ENCODE measurements around the gene LIM2.
"Not testable (repeated sequence)": the region's sequence is repeated elsewhere in the genome, so short reads cannot be mapped to it uniquely, and the experiment has no call there.

Gene LIM2

GRCh38 chr19:51387924-51388389 lies at the start of gene LIM2:
Gene LIM2 (minus strand): TSS chr19:51387974. CDS start chr19:51387443, 531 bp downstream.
- no peak for DNase-seq (ENCODE audit: low read depth in 2 of 2)

DNA sequence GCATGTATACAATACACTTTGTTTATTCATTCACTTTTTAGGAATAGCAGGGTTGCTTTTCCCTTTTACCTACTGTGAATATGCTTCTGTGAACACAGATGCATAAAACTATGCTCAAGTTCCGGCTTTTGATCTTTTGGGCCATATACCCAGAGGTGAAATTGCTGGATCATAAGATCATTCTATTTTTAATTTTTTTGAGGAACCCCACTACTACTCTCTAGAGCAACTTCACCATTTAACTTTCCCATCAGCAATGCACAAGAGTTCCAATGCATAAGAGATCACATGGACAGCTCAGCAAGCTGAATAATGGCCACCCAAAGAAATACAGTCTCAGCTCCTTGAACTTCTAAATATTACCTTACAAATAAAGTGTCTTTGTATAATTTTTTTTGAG lies 46.7 kb upstream of the LIM2 start:
- DNase-seq (ENCODE audit: low read depth in 2 of 2) = no peak

GRCh38 chr19:51433043-51433442 lies 45.3 kb upstream of the LIM2 start:
- no peak for DNase-seq (ENCODE audit: low read depth in 2 of 2)

- no peak for DNase-seq (ENCODE audit: low read depth in 2 of 2)
Measured at GRCh38 chr19:51431124-51431523, 43.4 kb upstream of the LIM2 start.

- no peak for DNase-seq (ENCODE audit: low read depth in 2 of 2)
Measured at GRCh38 chr19:51430221-51430620, 42.4 kb upstream of the LIM2 start.

DNA sequence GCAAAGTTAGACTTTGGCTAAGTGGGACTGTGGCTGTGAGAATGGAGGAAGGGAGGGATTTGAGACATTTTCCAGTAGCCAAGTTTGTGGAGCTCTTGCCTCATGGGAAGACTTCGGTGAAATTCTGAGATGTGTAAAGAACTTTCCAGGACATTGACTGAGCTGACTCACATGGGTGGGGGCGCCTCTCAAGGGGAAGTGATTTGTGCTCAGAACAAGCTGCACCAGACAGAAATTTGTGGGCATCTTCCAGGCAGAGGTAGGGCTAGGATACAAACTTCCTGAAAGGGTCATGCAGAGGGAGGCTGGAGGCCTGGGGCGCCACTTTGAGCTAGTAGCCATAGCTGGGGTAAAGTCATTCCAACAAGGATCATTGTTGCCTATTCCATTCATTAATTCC lies 39.4 kb upstream of the LIM2 start:
- DNase-seq (ENCODE audit: low read depth in 2 of 2) = no peak

DNA sequence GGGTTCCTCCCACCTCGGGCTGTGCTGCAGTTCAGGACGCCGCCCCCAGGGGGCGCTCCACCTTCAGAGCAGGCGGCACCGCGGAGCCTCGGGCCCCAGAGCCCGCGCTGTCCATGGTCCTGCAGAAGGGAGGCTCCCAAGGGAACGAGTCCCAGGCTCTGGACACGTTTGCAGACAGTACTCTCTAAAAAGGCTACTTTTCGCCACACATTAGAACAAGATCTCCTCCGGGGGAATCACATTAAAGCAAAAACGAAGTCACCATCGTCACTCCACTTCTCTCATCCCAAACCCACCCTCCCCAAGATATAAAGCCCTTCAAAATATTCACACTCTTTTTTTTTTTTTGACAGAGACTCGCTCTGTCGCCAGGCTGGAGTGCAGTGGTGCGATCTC lies 34.3 kb upstream of the LIM2 start:
- peak; percentile 68 to 72 for DNase-seq (ENCODE audit: low read depth in 2 of 2)

DNA sequence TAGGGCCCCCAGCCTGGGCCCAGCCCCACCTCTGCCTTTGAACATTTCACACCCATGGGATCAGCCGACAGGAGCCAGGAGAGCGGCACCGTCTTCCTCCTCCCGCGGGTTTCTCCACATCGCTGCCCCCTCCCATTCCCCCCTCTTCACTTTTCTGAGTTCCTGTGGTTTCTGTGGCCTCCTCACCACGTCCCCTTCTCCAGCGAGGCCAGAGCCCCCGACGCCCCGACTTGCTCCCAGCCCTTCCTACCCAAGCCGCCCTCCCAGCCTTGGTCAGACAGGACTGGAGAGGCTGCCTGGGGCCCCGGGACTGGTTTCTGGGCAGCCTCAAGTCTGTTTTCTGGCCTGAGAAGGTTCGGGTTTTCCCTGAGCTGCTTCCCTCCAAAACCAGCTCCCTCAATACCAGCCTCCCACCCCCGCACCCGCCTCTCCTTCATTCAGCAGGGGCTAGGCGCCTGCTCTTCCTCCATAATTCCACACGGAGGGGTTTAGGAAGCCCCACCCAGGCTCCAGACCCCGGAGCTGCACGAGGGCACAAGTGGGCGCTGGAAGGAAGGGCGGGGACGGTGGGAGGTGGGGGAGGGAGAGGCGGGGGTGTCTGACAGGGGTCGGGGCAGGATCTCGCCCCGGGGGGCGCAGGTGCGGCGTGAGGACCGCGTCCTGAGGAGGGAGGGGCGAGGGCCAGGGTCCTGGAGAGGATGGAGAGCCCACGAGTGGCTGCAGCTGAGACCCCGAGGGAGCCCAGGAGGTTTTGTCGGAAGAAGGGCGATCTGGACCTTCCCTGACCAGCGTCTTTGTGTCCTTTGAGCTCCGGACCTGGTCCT lies 33.7 kb upstream of the LIM2 start:
- DNase-seq (ENCODE audit: low read depth in 2 of 2) = no peak

- DNase-seq (ENCODE audit: low read depth in 2 of 2) = not testable (repeated sequence)
Measured at GRCh38 chr19:51420511-51420910, 32.7 kb upstream of the LIM2 start.

GRCh38 chr19:51418707-51419106 lies 30.9 kb upstream of the LIM2 start:
- no peak for DNase-seq (ENCODE audit: low read depth in 2 of 2)

GRCh38 chr19:51417810-51418157 lies 30.0 kb upstream of the LIM2 start:
- DNase-seq (ENCODE audit: low read depth in 2 of 2) = no peak

DNA sequence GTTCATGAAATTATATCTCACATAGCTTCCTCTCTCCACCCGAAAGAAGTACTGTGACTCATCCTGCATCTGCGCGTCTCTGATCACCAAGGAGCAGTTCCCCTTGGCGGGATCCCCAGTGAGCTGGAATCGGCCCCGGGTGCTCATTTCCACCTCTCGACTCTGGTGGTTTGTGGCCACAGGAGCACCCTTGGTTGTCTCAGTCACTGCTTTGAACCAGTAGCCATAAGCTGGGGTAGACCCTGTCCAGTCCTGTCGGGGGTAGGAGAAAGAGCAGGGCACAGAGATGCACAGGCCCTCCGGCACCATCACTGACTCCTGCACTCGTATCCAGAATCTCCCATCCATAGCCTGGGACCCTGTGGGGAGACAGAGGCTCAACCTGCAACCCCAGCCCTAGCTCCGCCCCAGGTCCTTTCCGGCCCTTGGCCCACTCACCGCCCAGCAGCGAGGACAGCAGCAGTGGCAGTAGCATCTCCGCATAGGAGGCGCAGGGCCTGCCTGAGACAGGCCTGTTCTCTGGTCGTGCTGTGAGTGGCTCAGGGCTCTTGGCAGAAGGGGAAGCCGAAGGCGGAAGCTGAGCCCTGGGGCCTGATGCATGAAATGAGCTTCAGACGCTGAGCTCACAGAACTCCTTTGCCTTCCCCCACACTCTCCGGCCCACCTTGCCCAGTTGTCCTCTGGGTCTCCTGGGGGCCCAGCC lies 29.5 kb upstream of the LIM2 start, which contains the start of gene SIGLEC10:
SIGLEC10 (minus strand) TSS at position 536 of the 703 bp plus-strand sequence; CDS start at position 475, 61 bp downstream.
- no peak for DNase-seq (ENCODE audit: low read depth in 2 of 2)

DNA sequence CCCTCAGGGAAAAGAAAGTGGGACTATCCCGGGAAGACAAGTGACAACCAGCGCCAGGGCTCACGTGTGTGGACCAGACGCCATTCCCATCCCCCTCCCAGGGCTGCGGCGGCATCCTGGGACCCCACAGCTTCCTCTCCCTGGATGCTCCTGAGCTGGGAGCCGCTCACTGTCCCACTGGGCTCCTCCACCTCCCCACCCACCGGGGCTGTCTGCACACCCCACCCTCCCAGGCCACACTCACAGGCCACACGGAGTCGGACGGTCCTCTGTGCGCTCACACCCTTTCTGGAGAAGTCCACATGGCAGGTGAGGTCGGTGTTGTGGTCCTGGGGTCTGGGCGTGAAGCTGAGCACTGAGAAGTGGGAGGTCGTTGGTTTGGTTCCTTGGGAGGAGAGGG lies 28.6 kb upstream of the LIM2 start:
- not testable (repeated sequence) for DNase-seq (ENCODE audit: low read depth in 2 of 2)

- DNase-seq (ENCODE audit: low read depth in 2 of 2) = no peak
Measured at GRCh38 chr19:51415187-51415586, 27.4 kb upstream of the LIM2 start.

GRCh38 chr19:51410950-51411748 lies 23.4 kb upstream of the LIM2 start:
- no peak for DNase-seq (ENCODE audit: low read depth in 2 of 2)

- DNase-seq (ENCODE audit: low read depth in 2 of 2) = no peak
Measured at GRCh38 chr19:51407511-51408131, 19.8 kb upstream of the LIM2 start.

DNA sequence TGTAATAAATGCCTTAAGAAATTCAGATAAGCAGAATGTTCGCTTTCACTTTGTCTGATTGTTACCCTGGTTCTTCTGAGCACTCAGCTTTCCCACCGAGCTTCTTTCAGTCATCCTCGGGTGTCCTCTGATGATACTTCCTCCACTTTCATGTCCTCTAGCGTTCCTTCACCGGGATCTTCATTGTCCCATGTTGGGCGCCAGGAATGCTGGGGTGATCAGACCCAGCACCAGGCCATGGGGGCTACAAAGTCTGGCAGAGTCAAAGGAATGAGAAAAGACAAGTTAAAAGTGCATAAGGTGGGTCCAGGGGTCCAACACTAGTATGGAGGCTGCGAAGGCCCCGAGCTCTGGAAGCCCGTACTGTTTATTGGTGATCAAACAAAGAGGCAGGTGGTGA lies 14.3 kb upstream of the LIM2 start:
- no peak for DNase-seq (ENCODE audit: low read depth in 2 of 2)

GRCh38 chr19:51399936-51400335 lies 12.2 kb upstream of the LIM2 start:
- DNase-seq (ENCODE audit: low read depth in 2 of 2) = not testable (repeated sequence)

DNA sequence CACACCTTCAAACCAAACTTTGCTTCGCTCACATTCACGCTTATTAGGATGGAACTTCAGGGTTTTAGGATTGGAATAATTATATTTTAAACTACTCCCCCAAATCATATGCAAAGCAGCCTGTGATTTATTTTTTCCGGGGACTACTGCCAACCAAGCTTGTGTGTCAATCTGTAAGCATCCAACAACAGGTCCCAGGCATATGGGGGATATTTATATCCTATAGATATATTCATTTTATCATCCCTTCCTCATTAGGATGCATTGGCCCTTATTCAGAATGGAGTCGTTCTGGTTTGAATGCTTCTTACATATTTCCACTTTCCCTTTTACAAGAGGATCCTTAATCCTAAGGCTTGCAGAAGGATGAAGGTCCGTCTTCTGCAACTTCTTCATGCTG lies 11.5 kb upstream of the LIM2 start:
- no peak for DNase-seq (ENCODE audit: low read depth in 2 of 2)

DNA sequence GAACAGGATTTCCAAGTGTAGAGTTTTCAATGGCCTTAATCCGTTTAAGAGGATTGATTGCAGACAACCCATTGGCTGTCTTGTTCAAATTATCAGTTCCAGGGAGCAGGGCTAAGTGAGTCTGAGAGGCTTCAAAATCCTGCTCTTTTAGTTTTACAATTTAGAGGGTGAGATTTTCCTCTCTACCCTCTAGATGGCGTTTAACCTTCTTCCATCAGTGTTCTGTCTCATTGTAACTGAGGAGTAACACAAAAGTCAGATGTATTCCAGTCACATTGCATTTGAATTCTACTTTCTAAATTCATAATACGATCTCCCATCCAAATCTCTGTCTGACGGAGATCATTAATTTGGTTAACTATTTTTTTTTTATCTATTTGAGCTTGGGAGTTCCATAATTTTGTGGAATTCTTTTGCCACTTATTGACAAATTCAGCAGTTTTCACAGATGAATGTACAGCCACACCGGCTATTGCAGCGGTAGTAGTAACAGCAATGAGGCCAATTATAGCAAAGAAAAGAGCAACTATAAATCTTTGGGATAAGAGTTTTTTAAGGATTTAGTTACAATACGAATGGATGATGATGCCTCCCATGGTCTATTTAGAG lies 10.4 kb upstream of the LIM2 start:
- no peak for DNase-seq (ENCODE audit: low read depth in 2 of 2)

GRCh38 chr19:51397453-51397852 lies 9.7 kb upstream of the LIM2 start:
- DNase-seq (ENCODE audit: low read depth in 2 of 2) = not testable (repeated sequence)

All from stimulated activated CD8-positive, alpha-beta memory T cell treated with anti-CD3 and anti-CD28 coated beads, Interleukin-2, amount 100 ng/mL, for 1 hour (primary cell).